GM12878 (cell line): ENCODE results near the gene TCN1. TPM values are rescaled to one million over a fixed set of nuclear protein-coding genes. Genes with fewer than 3 reads are reported as not detected.

ENCODE experiments used
- ATAC-seq: fragments of 200-7000 bp; cut with Tn5 transposase; 3 replicates; pipeline ENCODE4 v1.9.1; 2020; ENCODE audit warnings: mild to moderate bottlenecking, moderate library complexity
- BruUV-seq: library from RNA; stranded (reverse); fragments of 400-500 nt; replicated peaks from 2 replicates; lab custom pipeline; 2021; lab: Mats Ljungman, UMichigan
- CTCF ChIA-PET: fragments of 300-600 bp; sonication (Branson Sonifier 250); formaldehyde crosslinking; extraction: SDS; loops from one replicate; lab custom pipeline; 2021; ENCODE audit warnings: inconsistent platforms; lab: Yijun Ruan, JAX
- POLR2A ChIA-PET: fragments of 350-600 bp; formaldehyde crosslinking; extraction: SDS; loops from one replicate; lab custom pipeline; 2021; ENCODE audit warnings: inconsistent platforms; lab: Charles Lee
- RAD21 ChIA-PET: fragments of 300-600 bp; sonication (Branson Sonifier 250); formaldehyde crosslinking; loops from one replicate; lab custom pipeline; 2023; ENCODE audit warnings: antibody characterized with exemption; ENCODE audit not compliant: unreplicated experiment; lab: Charles Lee
- SMC1A ChIA-PET: fragments of 300-600 bp; sonication (Branson Sonifier 250); formaldehyde crosslinking; loops from one replicate; lab custom pipeline; 2023; ENCODE audit not compliant: unreplicated experiment, uncharacterized antibody; lab: Charles Lee
- DNase-seq: peaks from one replicate; pipeline ENCODE4 v3.0.0-alpha.2; 2011; ENCODE audit warnings: low read depth, low spot score
- FAIRE-seq: peaks from 3 replicates; lab custom pipeline; 2011; peaks lifted over from hg19 to GRCh38; lab: Jason Lieb, UNC
- H2AFZ ChIP-seq: 2 replicates; pipeline ENCODE4 v1.6.0; 2011; ENCODE audit warnings: low read depth, low read length, control low read depth; ENCODE audit not compliant: control insufficient read depth
- H3K27ac ChIP-seq: 2 replicates; pipeline ENCODE4 v1.5.1; 2011; ENCODE audit warnings: control low read depth; ENCODE audit not compliant: control insufficient read depth, insufficient read depth
- H3K27me3 ChIP-seq, 2 experiments: replicated peaks in 1 of 2; 2 replicates each; pipeline versions ENCODE4 v1.6.0 to v1.6.1; 2011; ENCODE audit warnings: low read length in 1 of 2; ENCODE audit not compliant: control insufficient read depth in 2 of 2, insufficient read depth in 2 of 2
- H3K36me3 ChIP-seq, 2 experiments: 2 replicates each; pipeline ENCODE4 v1.5.1; 2011; ENCODE audit warnings: low read length in 1 of 2; ENCODE audit not compliant: control insufficient read depth in 2 of 2, insufficient read depth in 2 of 2
- H3K4me1 ChIP-seq: 2 replicates; pipeline ENCODE4 v1.6.1; 2011; ENCODE audit warnings: mild to moderate bottlenecking, low read length, moderate library complexity, mixed read lengths; ENCODE audit not compliant: control insufficient read depth, insufficient read depth
- H3K4me2 ChIP-seq: 2 replicates; pipeline ENCODE4 v1.6.0; 2011; ENCODE audit warnings: control low read depth; ENCODE audit not compliant: control insufficient read depth, insufficient read depth
- H3K4me3 ChIP-seq: fragments of 200-600 bp; sonication (generic); 2 replicates; pipeline ENCODE4 v1.5.1; 2016
- H3K79me2 ChIP-seq: 2 replicates; pipeline ENCODE4 v1.6.0; 2011; ENCODE audit warnings: low read length; ENCODE audit not compliant: control insufficient read depth, insufficient read depth
- H3K9ac ChIP-seq: 2 replicates; pipeline ENCODE4 v1.8.0; 2011; ENCODE audit warnings: low read length, control low read depth, mixed read lengths; ENCODE audit not compliant: control insufficient read depth, insufficient read depth
- H3K9me3 ChIP-seq: replicated peaks from 3 replicates; pipeline ENCODE4 v1.5.1; 2011; ENCODE audit warnings: mild to moderate bottlenecking, low read length; ENCODE audit not compliant: control insufficient read depth, insufficient read depth
- H4K20me1 ChIP-seq: 2 replicates; pipeline ENCODE4 v1.6.0; 2011; ENCODE audit not compliant: control insufficient read depth, insufficient read depth
- BCLAF1 ChIP-seq: fragments of 450-650 bp; IDR thresholded peaks from 2 replicates; pipeline ENCODE4 v1.6.1; 2017; ENCODE audit warnings: antibody characterized with exemption, mild to moderate bottlenecking, moderate library complexity
- BRCA1 ChIP-seq: IDR thresholded peaks from 2 replicates; pipeline ENCODE4 v1.6.1; 2011; ENCODE audit warnings: low read depth, low read length, improper control_type of control experiment
- CBX5 ChIP-seq: sonication (generic); IDR thresholded peaks from 2 replicates; pipeline ENCODE4 v1.6.1; 2016; ENCODE audit warnings: low read depth, moderate library complexity, mild to moderate bottlenecking, inconsistent platforms
- CREM ChIP-seq: IDR thresholded peaks from 2 replicates; pipeline ENCODE4 v1.6.1; 2014; ENCODE audit warnings: antibody characterized with exemption, low read depth
- ETV6 ChIP-seq, 2 experiments: fragments of 450-650 bp in 1 of 2; IDR thresholded peaks in 1 of 2; conservative IDR thresholded peaks in 1 of 2; 2 replicates each; pipeline ENCODE4 v1.6.1; 2014; ENCODE audit warnings: antibody characterized with exemption in 1 of 2, borderline replicate concordance in 1 of 2, low read depth in 1 of 2, mild to moderate bottlenecking in 1 of 2, moderate library complexity in 1 of 2
- JUND ChIP-seq: IDR thresholded peaks from 2 replicates; pipeline ENCODE4 v1.6.1; 2012; ENCODE audit warnings: low read depth, mild to moderate bottlenecking, low read length, improper control_type of control experiment, moderate library complexity
- LARP7 ChIP-seq: fragments of 450-650 bp; IDR thresholded peaks from 2 replicates; pipeline ENCODE4 v1.6.1; 2017; ENCODE audit warnings: mild to moderate bottlenecking
- MTA2 ChIP-seq: fragments of 450-650 bp; IDR thresholded peaks from 2 replicates; pipeline ENCODE4 v1.6.1; 2016; ENCODE audit warnings: low read depth, mild to moderate bottlenecking, moderate library complexity
- SREBF1 ChIP-seq: IDR thresholded peaks from 2 replicates; pipeline ENCODE4 v1.6.1; 2012; ENCODE audit warnings: mild to moderate bottlenecking, low read length
- STAT1 ChIP-seq: fragments of 450-650 bp; conservative IDR thresholded peaks from 2 replicates; pipeline ENCODE4 v1.6.1; 2014; ENCODE audit warnings: antibody characterized with exemption, mild to moderate bottlenecking
- ZNF207 ChIP-seq: fragments of 450-650 bp; IDR thresholded peaks from 2 replicates; pipeline ENCODE4 v1.6.1; 2014; ENCODE audit warnings: antibody characterized with exemption, mild to moderate bottlenecking, borderline replicate concordance
- WGBS: methylation state at CpG from one replicate; pipeline ENCODE4 v1.1.6; 2016; ENCODE audit warnings: low lambda C conversion rate; ENCODE audit not compliant: insufficient replicate concordance, insufficient coverage; ENCODE audit errors: missing lambda C conversion rate; 5-methylcytosine and 5-hydroxymethylcytosine counted together
- in situ Hi-C: fragments of 300-500 bp; cut with MboI; formaldehyde crosslinking; loops from 9 replicates; pipeline ENCODE4 v1.14.3; 2018; ENCODE audit warnings: mixed read lengths
- intact Hi-C: fragments of 100-400 bp; cut with micrococcal nuclease; formaldehyde crosslinking; loops from one replicate; pipeline ENCODE4 v1.14.2; 2022; ENCODE audit not compliant: unreplicated experiment
- polyA plus RNA-seq, 11 experiments: library from polyadenylated mRNA; depleted of rRNA in 4 of 11; unstranded in 6 of 11; stranded (reverse) in 5 of 11; fragments of >200 nt; fragmentation: Nextera tagmentation in 4 of 11; fragmentation: Illumina TruSeq in 1 of 11; extraction: Ambion mirVana in 4 of 11; extraction: Trizol in 1 of 11; gene quantifications; 1 replicate in 1 of 11; 2 replicates in 10 of 11; pipeline versions ENCODE4 v1.2.1 to v1.2.3, GENCODE V29; 2011 to 2016; ENCODE audit warnings: inconsistent platforms in 2 of 11, missing spikeins in 2 of 11, low read depth in 1 of 11
- total RNA-seq, 4 experiments: library from RNA; depleted of rRNA in 3 of 4; stranded (reverse); fragments of >200 nt in 3 of 4; fragmentation: Illumina TruSeq in 1 of 4; extraction: Trizol in 1 of 4; gene quantifications; 2 replicates each; pipeline versions ENCODE4 v1.2.1 to v1.2.3, GENCODE V29; 2013 to 2021
- TF ChIP-seq, protein P1 (sequence below): IDR thresholded peaks from 2 replicates; pipeline ENCODE4 v1.6.1; 2012; ENCODE audit warnings: low read depth, low read length, improper control_type of control experiment
- TF ChIP-seq, protein P2 (sequence below): fragments of 450-650 bp; IDR thresholded peaks from 2 replicates; pipeline ENCODE4 v1.6.1; 2016; ENCODE audit warnings: mild to moderate bottlenecking, moderate library complexity, borderline replicate concordance

The TCN1 gene
- total and polyA plus RNA-seq, 10 of the 15 experiments (the other 5 are each of a cell fraction or from before 2014, with no cell fraction given), result not detected

GRCh38 chr11:59898650-59899049 is 32.4 kb upstream of the TCN1 start:
- Histone ChIP-seq H3K4me1 (no peaks in the 10 kb centered on the region), H3K27me3 (no peaks in the 10 kb centered on the region), H3K79me2 (no peaks in the 10 kb centered on the region), H3K4me3 (no peak overlapping the region), H3K27ac (no peak overlapping the region), H3K4me2 (no peak overlapping the region), H3K36me3 (no peaks in the 10 kb centered on the region), H2AFZ (no peak overlapping the region), H3K9ac (no peak overlapping the region), H4K20me1 (no peaks in the 10 kb centered on the region), H3K9me3 (no peaks in the 10 kb centered on the region)
- intact Hi-C loops (no loop called here), in situ Hi-C loops (no loop called here)
- FAIRE-seq (no peak), ATAC-seq (no peak), DNase-seq (no peak)
- SMC1A ChIA-PET, result no interaction called here
- WGBS, result 22% methylated on average over 7 of the region's 7 CpGs
- BruUV-seq, result no TSS peak
- POLR2A ChIA-PET, result no interaction called here
- CTCF ChIA-PET, result no interaction called here
- RAD21 ChIA-PET, result no interaction called here
- TF ChIP-seq, protein P1, sequence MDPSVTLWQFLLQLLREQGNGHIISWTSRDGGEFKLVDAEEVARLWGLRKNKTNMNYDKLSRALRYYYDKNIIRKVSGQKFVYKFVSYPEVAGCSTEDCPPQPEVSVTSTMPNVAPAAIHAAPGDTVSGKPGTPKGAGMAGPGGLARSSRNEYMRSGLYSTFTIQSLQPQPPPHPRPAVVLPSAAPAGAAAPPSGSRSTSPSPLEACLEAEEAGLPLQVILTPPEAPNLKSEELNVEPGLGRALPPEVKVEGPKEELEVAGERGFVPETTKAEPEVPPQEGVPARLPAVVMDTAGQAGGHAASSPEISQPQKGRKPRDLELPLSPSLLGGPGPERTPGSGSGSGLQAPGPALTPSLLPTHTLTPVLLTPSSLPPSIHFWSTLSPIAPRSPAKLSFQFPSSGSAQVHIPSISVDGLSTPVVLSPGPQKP, result no peak
- TF ChIP-seq SREBF1 (no peak), BCLAF1 (no peak), JUND (no peak), LARP7 (no peak), STAT1 (no peak), ZNF207 (no peak), ETV6 (conservative IDR thresholded peaks at IDR 0.05 in 1 of 2, IDR thresholded peaks at IDR 0.05 in 1 of 2; ENCODE audit: borderline replicate concordance in 1 of 2, low read depth in 1 of 2) (no peak), BRCA1 (no peak), CREM (no peak), CBX5 (no peak), MTA2 (no peak)
- TF ChIP-seq, protein P2, sequence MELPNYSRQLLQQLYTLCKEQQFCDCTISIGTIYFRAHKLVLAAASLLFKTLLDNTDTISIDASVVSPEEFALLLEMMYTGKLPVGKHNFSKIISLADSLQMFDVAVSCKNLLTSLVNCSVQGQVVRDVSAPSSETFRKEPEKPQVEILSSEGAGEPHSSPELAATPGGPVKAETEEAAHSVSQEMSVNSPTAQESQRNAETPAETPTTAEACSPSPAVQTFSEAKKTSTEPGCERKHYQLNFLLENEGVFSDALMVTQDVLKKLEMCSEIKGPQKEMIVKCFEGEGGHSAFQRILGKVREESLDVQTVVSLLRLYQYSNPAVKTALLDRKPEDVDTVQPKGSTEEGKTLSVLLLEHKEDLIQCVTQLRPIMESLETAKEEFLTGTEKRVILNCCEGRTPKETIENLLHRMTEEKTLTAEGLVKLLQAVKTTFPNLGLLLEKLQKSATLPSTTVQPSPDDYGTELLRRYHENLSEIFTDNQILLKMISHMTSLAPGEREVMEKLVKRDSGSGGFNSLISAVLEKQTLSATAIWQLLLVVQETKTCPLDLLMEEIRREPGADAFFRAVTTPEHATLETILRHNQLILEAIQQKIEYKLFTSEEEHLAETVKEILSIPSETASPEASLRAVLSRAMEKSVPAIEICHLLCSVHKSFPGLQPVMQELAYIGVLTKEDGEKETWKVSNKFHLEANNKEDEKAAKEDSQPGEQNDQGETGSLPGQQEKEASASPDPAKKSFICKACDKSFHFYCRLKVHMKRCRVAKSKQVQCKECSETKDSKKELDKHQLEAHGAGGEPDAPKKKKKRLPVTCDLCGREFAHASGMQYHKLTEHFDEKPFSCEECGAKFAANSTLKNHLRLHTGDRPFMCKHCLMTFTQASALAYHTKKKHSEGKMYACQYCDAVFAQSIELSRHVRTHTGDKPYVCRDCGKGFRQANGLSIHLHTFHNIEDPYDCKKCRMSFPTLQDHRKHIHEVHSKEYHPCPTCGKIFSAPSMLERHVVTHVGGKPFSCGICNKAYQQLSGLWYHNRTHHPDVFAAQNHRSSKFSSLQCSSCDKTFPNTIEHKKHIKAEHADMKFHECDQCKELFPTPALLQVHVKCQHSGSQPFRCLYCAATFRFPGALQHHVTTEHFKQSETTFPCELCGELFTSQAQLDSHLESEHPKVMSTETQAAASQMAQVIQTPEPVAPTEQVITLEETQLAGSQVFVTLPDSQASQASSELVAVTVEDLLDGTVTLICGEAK, result no peak
